Heart left ventricle (tissue), 13 donors: ENCODE measurements around the gene TRDN.

Experiments used
- CTCF ChIP-seq, 12 donors: fragments of 200-600 bp; sonication (generic) in 4 of 12; IDR thresholded peaks; one replicate each; pipeline versions ENCODE4 v1.5.0 to v1.8.0; 2018 to 2022; ENCODE audit warnings: antibody characterized with exemption in 12 of 12, mild to moderate bottlenecking in 5 of 12
- POLR2A ChIP-seq, 2 donors: fragments of 450-650 bp; IDR thresholded peaks; one replicate each; pipeline ENCODE4 v1.6.1; 2017; ENCODE audit warnings: antibody characterized with exemption in 2 of 2, mild to moderate bottlenecking in 2 of 2, moderate library complexity in 2 of 2
- donor health status: ischemic (EF 13 %, LVEDD 7.1; RV severe dilation, severe dysfunction).
- donor health status: DM: no; HTN: yes; CAD: no.
- donor health status: DM: no; HTN: no; CAD: no.
- donor health status: ischemic (EF 25% LVEDD 6.9; RV normal size, moderate dysfunction).
- donor health status: ischemic (EF 25% LVEDD 5.7; RV mildly dilated, moderate dysfunction).
- donor health status: ischemic (EF 35%, LVEDD 5.7; RV mildly dilated, moderate dysfunction).
- donor health status: nonischemic (EF 11% LVEDD 7.7; RV severe dilation, severe dysfunction).
- donor health status: DM: yes; HTN: yes; CAD: no.
- donor health status: PGD.
- donor health status: ischemic (EF 29% LVEDD 5.4; RV normal size, mild dysfunction).
- donor health status: nonischemic (EF 23%, LVEDD 6.1; RV moderate dilation, normal function).

- TF ChIP-seq CTCF (IDR thresholded peaks at IDR 0.05) (no peak), POLR2A (IDR thresholded peaks at IDR 0.05) (no peak)
Measured at GRCh38 chr6:123423130-123423529, 213.6 kb downstream of the TRDN start.
